ENCODE data around the gene S100A13. TPM values are rescaled to one million over a fixed set of nuclear protein-coding genes. Genes with fewer than 3 reads are reported as not detected.
A peak's percentile ranks its signal among the peaks of the same experiment; 100 is the strongest.

The S100A13 gene
- total RNA-seq, 2 donors from 2014 or later = 114 to 314 TPM

- Histone ChIP-seq H3K4me3 (peak overlapping the region; percentile 73 to 89), H3K4me1 (peaks cover 0 to 77% of the 10 kb centered on the region in 2 donors), H3K36me3 (peaks cover 31% of the 10 kb centered on the region), H3K9me3 (no peaks in the 10 kb centered on the region), H3K27me3 (no peaks in the 10 kb centered on the region), H3K27ac (peak overlapping the region; percentile 100)
- no peak for DNase-seq (ENCODE audit: low spot score)
- TF ChIP-seq CTCF (IDR thresholded peaks at IDR 0.05) = no peak
These were observed 6.0 kb upstream of the S100A13 start for GRCh38 chr1:153633161-153633753.

GRCh38 chr1:153631047-153632022 lies 4.0 kb upstream of the S100A13 start:
- H3K9me3 ChIP-seq = no peaks in the 10 kb centered on the region
- no peak for TF ChIP-seq CTCF (IDR thresholded peaks at IDR 0.05)
- H3K4me1 ChIP-seq = peaks cover 0 to 77% of the 10 kb centered on the region in 2 donors
- H3K4me3 ChIP-seq = no peak overlapping the region
- H3K27me3 ChIP-seq = no peaks in the 10 kb centered on the region
- peaks cover 14% of the 10 kb centered on the region for H3K36me3 ChIP-seq
- H3K27ac ChIP-seq = peak overlapping the region; percentile 96 to 97
- DNase-seq (ENCODE audit: low spot score) = no peak

GRCh38 chr1:153630384-153630783 lies 3.1 kb upstream of the S100A13 start:
- Histone ChIP-seq H3K27me3 (no peaks in the 10 kb centered on the region), H3K9me3 (no peaks in the 10 kb centered on the region), H3K36me3 (peaks cover 5% of the 10 kb centered on the region), H3K4me3 (peak overlapping the region in 1 of 2 donors; percentile 49), H3K27ac (peak overlapping the region; percentile 96 to 97), H3K4me1 (peaks cover 0 to 77% of the 10 kb centered on the region in 2 donors)
- no peak for TF ChIP-seq CTCF (IDR thresholded peaks at IDR 0.05)
- no peak for DNase-seq (ENCODE audit: low spot score)

- peak overlapping the region; percentile 44 to 49 for H3K4me3 ChIP-seq
These were observed 2.7 kb upstream of the S100A13 start for GRCh38 chr1:153629971-153630370.

GRCh38 chr1:153629343-153629665 lies 2.0 kb upstream of the S100A13 start:
- Histone ChIP-seq H3K27me3 (no peaks in the 10 kb centered on the region), H3K27ac (peak overlapping the region; percentile 96 to 97), H3K36me3 (no peaks in the 10 kb centered on the region), H3K4me1 (peaks cover 0 to 81% of the 10 kb centered on the region in 2 donors), H3K9me3 (no peaks in the 10 kb centered on the region), H3K4me3 (peak overlapping the region; percentile 44 to 49)
- DNase-seq (ENCODE audit: low spot score) = no peak
- TF ChIP-seq CTCF (IDR thresholded peaks at IDR 0.05) = no peak

More at GRCh38 chr1:153629971-153630370, 2.7 kb upstream of the S100A13 start:
- H3K9me3 ChIP-seq = no peaks in the 10 kb centered on the region
- no peak for TF ChIP-seq CTCF (IDR thresholded peaks at IDR 0.05)
- H3K4me1 ChIP-seq = peaks cover 0 to 77% of the 10 kb centered on the region in 2 donors
- peaks cover 1% of the 10 kb centered on the region for H3K36me3 ChIP-seq
- no peak for DNase-seq (ENCODE audit: low spot score)
- peak overlapping the region; percentile 96 to 97 for H3K27ac ChIP-seq
- no peaks in the 10 kb centered on the region for H3K27me3 ChIP-seq

Data from right atrium auricular region (tissue), 2 donors.